Ectodermal cell (in vitro differentiated cells): ENCODE results near the gene MUC5B.

Experiments used
- H3K27ac ChIP-seq: 2 replicates; pipeline ENCODE4 v1.7.0; 2013; ENCODE audit warnings: mild to moderate bottlenecking, low read depth, low read length; ENCODE audit not compliant: insufficient read depth, poor library complexity, severe bottlenecking
- H3K27me3 ChIP-seq: 2 replicates; pipeline ENCODE4 v1.7.0; 2013; ENCODE audit warnings: mild to moderate bottlenecking, low read length; ENCODE audit not compliant: insufficient read depth, control insufficient read depth, poor library complexity, severe bottlenecking
- H3K36me3 ChIP-seq: one replicate; pipeline ENCODE4 v1.7.0; 2013; ENCODE audit warnings: low read length; ENCODE audit not compliant: control insufficient read depth, insufficient read depth
- H3K4me1 ChIP-seq: one replicate; pipeline ENCODE4 v1.7.0; 2013; ENCODE audit warnings: low read length; ENCODE audit not compliant: control insufficient read depth, insufficient read depth
- H3K4me3 ChIP-seq: 2 replicates; pipeline ENCODE4 v1.7.0; 2013; ENCODE audit warnings: low read depth, low read length, control low read depth; ENCODE audit not compliant: insufficient read depth
- H3K9me3 ChIP-seq: 2 replicates; pipeline ENCODE4 v1.7.0; 2013; ENCODE audit warnings: mild to moderate bottlenecking, low read length, moderate library complexity; ENCODE audit not compliant: control insufficient read depth
- WGBS, 2 experiments: methylation state at CpG; one replicate each; pipeline ENCODE4 v1.1.7; 2013; ENCODE audit warnings: missing lambda C conversion rate in 2 of 2; 5-methylcytosine and 5-hydroxymethylcytosine counted together

The MUC5B gene

GRCh38 chr11:1228101-1228821, 5.4 kb downstream of the MUC5B start:
- no peak overlapping the region for H3K4me3 ChIP-seq
- no peaks in the 10 kb centered on the region for H3K9me3 ChIP-seq
- H3K27ac ChIP-seq, result no peak overlapping the region
- WGBS, 2 experiments, result 88 to 90% methylated on average over 31 of the region's 31 CpGs
- H3K27me3 ChIP-seq, result no peaks in the 10 kb centered on the region
- H3K4me1 ChIP-seq, result peaks cover 5% of the 10 kb centered on the region
- no peaks in the 10 kb centered on the region for H3K36me3 ChIP-seq

DNA sequence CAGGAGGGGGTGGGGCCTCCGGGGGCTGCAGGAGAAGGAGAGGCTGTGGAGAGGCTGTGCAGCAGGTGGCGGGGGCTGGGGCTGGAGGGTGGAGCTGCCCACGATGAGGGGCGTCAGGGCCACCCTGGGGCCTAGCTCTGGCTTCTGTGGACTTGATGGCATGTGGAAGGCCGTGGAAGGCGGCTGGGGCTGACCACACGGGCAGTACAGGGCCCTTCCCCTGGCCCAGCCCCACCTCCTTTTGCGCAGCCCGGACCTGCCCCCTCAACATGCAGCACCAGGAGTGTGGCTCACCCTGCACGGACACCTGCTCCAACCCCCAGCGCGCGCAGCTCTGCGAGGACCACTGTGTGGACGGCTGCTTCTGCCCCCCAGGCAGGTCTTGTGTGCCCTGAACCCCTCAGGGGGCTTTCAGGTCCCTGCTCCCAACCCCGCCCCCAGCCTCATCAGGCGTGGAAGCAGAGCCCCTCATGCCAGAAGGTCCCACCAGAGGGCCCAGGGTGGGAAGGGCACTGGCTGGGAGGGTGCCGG, 6.1 kb downstream of the MUC5B start:
- 85 to 86% methylated on average over 18 of the region's 18 CpGs for WGBS, 2 experiments

DNA sequence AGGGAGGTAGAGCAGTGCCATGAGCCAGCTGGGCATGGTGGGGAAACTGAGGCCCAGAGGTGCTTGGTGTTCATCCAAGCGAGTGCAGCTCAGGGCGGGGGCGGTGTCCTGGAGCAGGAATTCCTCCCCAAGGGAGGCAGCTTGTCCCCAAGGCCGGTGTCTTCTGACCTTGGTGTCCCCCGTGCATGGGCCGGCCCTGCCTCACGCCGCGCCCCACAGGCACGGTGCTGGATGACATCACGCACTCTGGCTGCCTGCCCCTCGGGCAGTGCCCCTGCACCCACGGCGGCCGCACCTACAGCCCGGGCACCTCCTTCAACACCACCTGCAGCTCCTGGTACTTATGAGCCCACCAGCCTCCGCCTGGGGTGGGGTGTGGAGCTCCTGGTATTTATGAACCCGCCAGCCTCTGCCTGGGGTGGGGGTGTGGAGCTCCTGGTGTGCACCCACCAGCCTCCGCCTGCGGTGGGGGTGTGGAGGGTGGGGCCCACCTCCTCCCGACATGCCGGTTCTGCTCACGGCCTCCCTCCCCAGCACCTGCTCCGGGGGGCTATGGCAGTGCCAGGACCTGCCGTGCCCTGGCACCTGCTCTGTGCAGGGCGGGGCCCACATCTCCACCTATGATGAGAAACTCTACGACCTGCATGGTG, 6.7 kb downstream of the MUC5B start:
- Histone ChIP-seq H3K4me3 (no peak overlapping the region), H3K27me3 (no peaks in the 10 kb centered on the region), H3K9me3 (no peaks in the 10 kb centered on the region), H3K4me1 (peaks cover 3% of the 10 kb centered on the region), H3K36me3 (no peaks in the 10 kb centered on the region), H3K27ac (no peak overlapping the region)
- WGBS, 2 experiments, result 94 to 95% methylated on average over 24 to 27 of the region's 27 CpGs

More for the DNA sequence above, 6.1 kb downstream of the MUC5B start:
- no peaks in the 10 kb centered on the region for H3K9me3 ChIP-seq
- H3K27ac ChIP-seq, result no peak overlapping the region
- H3K4me3 ChIP-seq, result no peak overlapping the region
- H3K36me3 ChIP-seq, result no peaks in the 10 kb centered on the region
- H3K4me1 ChIP-seq, result peaks cover 5% of the 10 kb centered on the region
- no peaks in the 10 kb centered on the region for H3K27me3 ChIP-seq

GRCh38 chr11:1230121-1230455, 7.2 kb downstream of the MUC5B start:
- no peaks in the 10 kb centered on the region for H3K27me3 ChIP-seq
- no peak overlapping the region for H3K27ac ChIP-seq
- no peaks in the 10 kb centered on the region for H3K4me1 ChIP-seq
- WGBS, 2 experiments, result 92 to 93% methylated on average over 5 of the region's 5 CpGs
- H3K36me3 ChIP-seq, result no peaks in the 10 kb centered on the region
- no peaks in the 10 kb centered on the region for H3K9me3 ChIP-seq
- no peak overlapping the region for H3K4me3 ChIP-seq

DNA sequence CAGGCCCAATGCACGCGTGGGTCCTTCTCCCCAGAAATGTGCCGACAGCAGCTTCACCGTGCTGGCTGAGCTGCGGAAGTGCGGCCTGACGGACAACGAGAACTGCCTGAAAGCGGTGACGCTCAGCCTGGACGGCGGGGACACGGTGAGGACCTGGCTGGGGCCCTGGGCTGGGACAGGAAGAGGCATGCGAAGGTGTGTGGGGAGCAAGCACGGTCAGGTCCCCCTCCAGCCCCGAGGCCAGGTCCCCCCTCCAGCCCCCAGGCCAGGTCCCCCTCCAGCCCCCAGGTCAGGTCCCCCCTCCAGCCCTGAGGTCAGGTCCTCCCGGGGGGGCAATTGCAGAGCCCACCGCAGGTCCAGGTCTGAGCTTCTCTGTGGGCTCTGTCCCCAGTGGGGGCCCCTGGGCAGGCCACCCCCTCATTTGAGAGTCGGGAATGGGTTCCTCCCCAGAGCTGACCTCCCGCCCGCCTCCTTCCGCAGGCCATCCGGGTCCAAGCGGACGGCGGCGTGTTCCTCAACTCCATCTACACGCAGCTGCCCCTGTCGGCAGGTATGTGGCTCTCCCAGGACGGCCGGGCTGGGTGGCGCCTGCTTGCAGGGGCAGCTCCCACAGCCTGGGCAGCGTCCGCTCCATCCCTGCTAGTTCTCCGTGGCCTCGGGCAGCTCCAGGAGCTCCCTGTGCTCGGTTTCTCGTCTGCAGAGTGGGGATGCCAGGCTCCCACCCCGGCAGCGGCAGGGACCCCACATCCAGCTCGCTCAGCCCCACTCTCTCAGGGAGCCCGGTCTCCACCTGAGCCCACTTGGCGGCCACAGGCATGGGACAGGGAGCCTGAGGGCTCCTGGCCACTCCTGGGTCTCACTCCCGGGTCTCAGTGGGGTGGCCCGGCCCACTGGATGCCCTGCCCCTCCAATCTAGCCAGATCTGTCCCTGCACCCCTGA, 7.9 kb downstream of the MUC5B start:
- Histone ChIP-seq H3K4me1 (no peaks in the 10 kb centered on the region), H3K4me3 (no peak overlapping the region), H3K36me3 (no peaks in the 10 kb centered on the region), H3K27ac (no peak overlapping the region), H3K9me3 (no peaks in the 10 kb centered on the region), H3K27me3 (no peaks in the 10 kb centered on the region)
- 92 to 93% methylated on average over 45 of the region's 45 CpGs for WGBS, 2 experiments

- H3K4me3 ChIP-seq, result no peak overlapping the region
- no peaks in the 10 kb centered on the region for H3K4me1 ChIP-seq
- H3K27ac ChIP-seq, result no peak overlapping the region
- H3K9me3 ChIP-seq, result no peaks in the 10 kb centered on the region
- 90 to 91% methylated on average over 22 of the region's 22 CpGs for whole genome bisulfite sequencing, 2 experiments
- no peaks in the 10 kb centered on the region for H3K27me3 ChIP-seq
- H3K36me3 ChIP-seq, result no peaks in the 10 kb centered on the region
These were observed 8.6 kb downstream of the MUC5B start for GRCh38 chr11:1231396-1232020.

DNA sequence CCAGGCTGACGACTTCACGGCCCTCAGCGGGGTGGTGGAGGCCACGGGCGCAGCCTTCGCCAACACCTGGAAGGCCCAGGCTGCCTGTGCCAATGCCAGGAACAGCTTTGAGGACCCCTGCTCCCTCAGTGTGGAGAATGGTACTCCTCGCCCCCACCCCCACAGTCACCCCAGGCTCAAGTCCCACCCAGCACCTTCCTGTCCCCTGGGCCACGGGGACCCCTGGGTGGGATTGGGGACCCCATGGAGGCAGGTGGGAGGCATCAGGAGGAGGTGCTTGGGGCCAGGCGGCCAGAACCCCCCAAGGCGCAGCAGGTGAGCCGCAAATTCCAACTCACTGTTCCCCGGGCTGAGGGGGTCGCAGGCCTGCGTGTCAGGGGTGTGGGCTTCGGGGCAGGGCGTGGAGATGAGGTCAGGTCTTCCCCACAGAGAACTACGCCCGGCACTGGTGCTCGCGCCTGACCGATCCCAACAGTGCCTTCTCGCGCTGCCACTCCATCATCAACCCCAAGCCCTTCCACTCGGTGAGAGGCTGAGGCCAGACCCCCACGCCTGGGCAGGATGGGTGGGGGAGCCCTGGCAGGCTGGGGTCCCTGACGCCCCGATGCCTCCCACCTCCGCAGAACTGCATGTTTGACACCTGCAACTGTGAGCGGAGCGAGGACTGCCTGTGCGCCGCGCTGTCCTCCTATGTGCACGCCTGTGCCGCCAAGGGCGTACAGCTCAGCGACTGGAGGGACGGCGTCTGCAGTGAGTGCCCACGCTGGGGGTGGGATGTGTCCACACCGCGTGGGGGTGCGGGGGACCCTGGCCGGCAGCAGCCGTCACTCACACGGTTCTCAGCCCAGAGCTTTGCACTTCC, 9.4 kb downstream of the MUC5B start:
- 90 to 91% methylated on average over 46 of the region's 46 CpGs for WGBS, 2 experiments

DNA sequence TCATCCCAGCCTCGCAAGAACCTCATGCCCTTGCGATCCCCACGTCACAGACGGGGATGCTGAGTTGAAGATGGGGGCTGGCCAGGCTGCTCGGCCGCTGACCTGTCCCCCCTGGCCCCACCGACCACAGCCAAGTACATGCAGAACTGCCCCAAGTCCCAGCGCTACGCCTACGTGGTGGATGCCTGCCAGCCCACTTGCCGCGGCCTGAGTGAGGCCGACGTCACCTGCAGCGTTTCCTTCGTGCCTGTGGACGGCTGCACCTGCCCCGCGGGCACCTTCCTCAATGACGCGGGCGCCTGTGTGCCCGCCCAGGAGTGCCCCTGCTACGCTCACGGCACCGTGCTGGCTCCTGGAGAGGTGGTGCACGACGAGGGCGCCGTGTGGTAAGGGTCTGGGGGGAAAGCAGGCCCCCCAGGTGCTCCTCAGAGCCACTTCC, 10.0 kb downstream of the MUC5B start:
- no peaks in the 10 kb centered on the region for H3K27me3 ChIP-seq

More for the DNA sequence above, 9.4 kb downstream of the MUC5B start:
- Histone ChIP-seq H3K4me3 (no peak overlapping the region), H3K9me3 (no peaks in the 10 kb centered on the region), H3K27me3 (no peaks in the 10 kb centered on the region), H3K4me1 (no peaks in the 10 kb centered on the region), H3K36me3 (no peaks in the 10 kb centered on the region), H3K27ac (no peak overlapping the region)

GRCh38 chr11:1233351-1234053, 10.6 kb downstream of the MUC5B start:
- WGBS, 2 experiments, result 89 to 90% methylated on average over 21 of the region's 21 CpGs
- Histone ChIP-seq H3K4me1 (no peaks in the 10 kb centered on the region), H3K4me3 (no peak overlapping the region)

More for the DNA sequence above, 10.0 kb downstream of the MUC5B start:
- H3K36me3 ChIP-seq, result no peaks in the 10 kb centered on the region
- no peak overlapping the region for H3K4me3 ChIP-seq
- 92 to 93% methylated on average over 30 of the region's 30 CpGs for WGBS, 2 experiments
- no peaks in the 10 kb centered on the region for H3K4me1 ChIP-seq
- H3K9me3 ChIP-seq, result no peaks in the 10 kb centered on the region
- no peak overlapping the region for H3K27ac ChIP-seq

More at GRCh38 chr11:1233351-1234053, 10.6 kb downstream of the MUC5B start:
- H3K27ac ChIP-seq, result no peak overlapping the region
- no peaks in the 10 kb centered on the region for H3K27me3 ChIP-seq
- no peaks in the 10 kb centered on the region for H3K36me3 ChIP-seq
- H3K9me3 ChIP-seq, result no peaks in the 10 kb centered on the region
